Testis (tissue), 2 donors: Measurements from ENCODE around the gene SYNPO.

Source experiments
- CTCF ChIP-seq, 3 experiments: fragments of 450-650 bp in 2 of 3; fragments of 200-600 bp in 1 of 3; sonication (generic) in 1 of 3; IDR thresholded peaks; one replicate each; pipeline ENCODE4 v1.5.1; 2016 to 2019; ENCODE audit warnings: antibody characterized with exemption in 3 of 3, mild to moderate bottlenecking in 2 of 3, moderate library complexity in 1 of 3
- POLR2A ChIP-seq: fragments of 450-650 bp; IDR thresholded peaks from one replicate; pipeline ENCODE4 v1.6.1; 2017; ENCODE audit warnings: antibody characterized with exemption, mild to moderate bottlenecking, moderate library complexity

- no peak for TF ChIP-seq CTCF (IDR thresholded peaks at IDR 0.05)
- no peak for TF ChIP-seq POLR2A
These were observed 16.6 kb upstream of the SYNPO start for GRCh38 chr5:150623878-150624216.
